ENCODE measurements around the gene RPL36AL.
"Not testable (repeated sequence)": the region's sequence is repeated elsewhere in the genome, so short reads cannot be mapped to it uniquely, and the experiment has no call there.

RPL36AL gene

GRCh38 chr14:49620182-49621113 is at the start of gene RPL36AL, which contains the start of gene MGAT2:
Gene RPL36AL, minus strand, starts transcription at chr14:49620626. Its CDS starts 1,522 bp downstream, at chr14:49619104.
Gene MGAT2, plus strand, starts transcription at chr14:49620799. Its CDS starts 470 bp downstream, at chr14:49621269.
- peak; percentile 89 for DNase-seq (ENCODE audit: low read depth)

DNA sequence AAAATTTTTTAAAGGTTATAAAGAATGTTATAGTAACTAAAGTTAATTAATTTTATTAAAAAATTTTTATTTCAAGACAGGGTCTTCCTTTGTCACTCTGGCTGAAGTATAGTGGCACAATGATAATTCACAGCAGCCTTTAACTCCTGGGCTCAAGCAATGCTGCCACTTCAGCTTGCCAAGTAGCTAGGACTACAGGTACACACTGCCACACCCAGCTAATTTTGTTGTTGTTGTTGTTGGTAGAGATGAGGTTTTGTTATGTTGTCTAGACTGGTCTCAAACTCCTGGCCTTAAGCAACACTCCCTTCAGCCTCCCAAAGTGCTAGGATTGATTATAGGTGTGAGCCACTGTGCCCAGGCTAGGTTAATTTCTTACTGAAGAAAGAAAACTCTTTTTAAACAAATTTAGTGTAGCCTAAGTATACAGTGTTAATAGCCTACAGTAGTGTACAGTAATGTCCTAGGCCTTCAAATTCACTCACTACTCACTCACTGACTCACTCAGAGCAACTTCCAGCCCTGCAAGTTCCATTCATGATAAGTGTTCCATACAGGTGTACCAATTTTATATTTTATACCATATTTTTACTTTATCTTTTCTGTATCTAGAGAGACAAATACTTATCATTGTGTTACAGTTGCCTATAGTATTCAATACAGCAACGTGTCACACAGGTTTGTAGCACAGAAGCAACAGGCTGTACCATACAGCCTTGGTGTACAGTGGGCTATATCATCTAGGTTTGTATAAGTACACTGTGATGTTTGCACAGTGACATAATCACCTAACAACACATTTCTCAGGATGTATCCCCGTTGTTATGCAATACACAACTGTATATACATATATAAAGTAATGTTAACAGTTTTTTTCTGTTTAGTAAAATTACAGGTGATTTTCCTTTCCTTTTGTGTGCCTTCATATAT is 39.4 kb upstream of the RPL36AL start:
- DNase-seq (ENCODE audit: low read depth), result no peak

GRCh38 chr14:49657500-49657899 is 37.1 kb upstream of the RPL36AL start:
- DNase-seq (ENCODE audit: low read depth), result not testable (repeated sequence)

- no peak for DNase-seq (ENCODE audit: low read depth)
Measured at GRCh38 chr14:49654511-49654910, 34.1 kb upstream of the RPL36AL start.

DNA sequence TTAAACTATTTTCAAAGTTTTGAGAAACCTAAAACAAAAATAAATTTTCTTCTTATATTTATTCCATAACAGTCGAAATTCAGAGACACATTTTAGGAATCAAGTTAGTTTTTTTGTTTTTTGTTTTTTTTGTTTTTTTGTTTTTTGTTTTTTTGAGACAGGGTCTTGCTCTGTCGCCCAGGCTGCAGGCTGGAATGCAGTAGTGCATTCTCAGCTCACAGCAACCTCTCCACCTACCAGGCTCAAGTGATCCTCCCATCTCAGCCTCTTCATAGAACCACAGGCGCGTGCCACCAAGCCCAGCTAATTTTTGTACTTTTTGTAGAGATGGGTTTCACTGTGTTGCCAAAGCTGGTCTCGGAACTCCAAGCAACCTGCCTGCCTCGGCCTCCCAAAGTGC is 33.1 kb upstream of the RPL36AL start:
- no peak for DNase-seq (ENCODE audit: low read depth)

GRCh38 chr14:49642163-49642562 is 21.7 kb upstream of the RPL36AL start:
- no peak for DNase-seq (ENCODE audit: low read depth)

DNA sequence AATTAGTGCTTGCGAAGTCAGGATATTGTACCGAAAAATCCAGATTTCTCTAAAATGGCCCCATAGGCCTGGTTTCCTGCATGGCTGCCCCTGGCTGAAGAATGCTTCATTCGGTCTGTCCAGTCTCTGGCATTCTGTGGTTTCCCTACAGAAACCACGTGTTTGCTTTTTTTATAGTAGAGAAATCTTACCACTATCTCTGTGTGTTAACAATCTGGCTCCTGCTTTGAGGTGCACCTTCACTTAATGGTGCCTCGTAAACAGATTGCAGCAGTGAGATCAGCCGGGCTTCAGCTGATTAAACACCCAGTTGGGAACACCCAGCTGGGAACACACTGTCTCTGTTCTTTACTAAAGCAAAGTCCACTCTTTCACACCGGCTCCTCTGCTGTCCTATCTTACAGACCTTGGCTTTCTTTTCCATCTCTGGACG is 21.3 kb upstream of the RPL36AL start:
- DNase-seq (ENCODE audit: low read depth), result no peak

DNA sequence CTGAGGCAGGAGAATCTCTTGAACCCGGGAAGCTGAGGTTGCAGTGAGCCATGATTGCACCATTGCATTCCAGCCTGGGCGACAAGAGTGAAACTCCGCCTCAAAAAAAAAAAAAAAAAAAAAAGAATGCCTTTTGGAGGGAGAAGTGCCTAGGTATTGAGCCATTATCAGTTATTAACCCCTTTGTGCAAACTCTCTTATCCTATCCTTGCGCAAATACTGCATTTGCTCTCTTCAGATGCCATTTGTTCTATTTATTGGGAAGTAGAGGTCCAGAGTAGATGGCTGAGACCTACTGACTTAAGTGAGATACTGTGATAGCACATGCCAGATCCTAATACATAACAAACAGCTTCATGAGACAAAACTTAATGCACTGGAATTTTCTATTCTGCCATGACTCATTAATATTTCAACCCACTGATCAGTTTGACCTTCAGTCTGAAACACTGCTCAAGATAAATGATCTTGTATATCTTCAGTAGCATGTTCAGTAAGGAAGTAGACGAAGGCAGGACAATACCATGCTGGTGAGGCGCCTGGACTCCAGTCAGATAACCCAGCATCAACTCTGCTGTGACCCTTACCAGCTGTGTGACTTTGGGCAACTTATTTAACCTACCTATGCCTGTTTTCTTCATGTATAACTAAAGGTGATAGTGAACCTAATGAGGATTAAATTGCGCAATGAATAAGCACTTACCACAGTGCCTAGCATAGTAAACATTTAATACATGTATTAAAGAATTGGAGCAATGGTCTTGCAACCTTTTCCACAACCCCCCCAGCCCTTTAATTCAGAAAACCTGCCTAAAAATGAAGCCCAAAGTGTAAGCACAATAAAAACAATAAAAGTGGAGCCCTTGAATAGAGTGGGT is 20.4 kb upstream of the RPL36AL start:
- DNase-seq (ENCODE audit: low read depth), result no peak

GRCh38 chr14:49637534-49638078 is 17.2 kb upstream of the RPL36AL start:
- DNase-seq (ENCODE audit: low read depth), result no peak

- no peak for DNase-seq (ENCODE audit: low read depth)
Measured at GRCh38 chr14:49636866-49637265, 16.4 kb upstream of the RPL36AL start.

DNA sequence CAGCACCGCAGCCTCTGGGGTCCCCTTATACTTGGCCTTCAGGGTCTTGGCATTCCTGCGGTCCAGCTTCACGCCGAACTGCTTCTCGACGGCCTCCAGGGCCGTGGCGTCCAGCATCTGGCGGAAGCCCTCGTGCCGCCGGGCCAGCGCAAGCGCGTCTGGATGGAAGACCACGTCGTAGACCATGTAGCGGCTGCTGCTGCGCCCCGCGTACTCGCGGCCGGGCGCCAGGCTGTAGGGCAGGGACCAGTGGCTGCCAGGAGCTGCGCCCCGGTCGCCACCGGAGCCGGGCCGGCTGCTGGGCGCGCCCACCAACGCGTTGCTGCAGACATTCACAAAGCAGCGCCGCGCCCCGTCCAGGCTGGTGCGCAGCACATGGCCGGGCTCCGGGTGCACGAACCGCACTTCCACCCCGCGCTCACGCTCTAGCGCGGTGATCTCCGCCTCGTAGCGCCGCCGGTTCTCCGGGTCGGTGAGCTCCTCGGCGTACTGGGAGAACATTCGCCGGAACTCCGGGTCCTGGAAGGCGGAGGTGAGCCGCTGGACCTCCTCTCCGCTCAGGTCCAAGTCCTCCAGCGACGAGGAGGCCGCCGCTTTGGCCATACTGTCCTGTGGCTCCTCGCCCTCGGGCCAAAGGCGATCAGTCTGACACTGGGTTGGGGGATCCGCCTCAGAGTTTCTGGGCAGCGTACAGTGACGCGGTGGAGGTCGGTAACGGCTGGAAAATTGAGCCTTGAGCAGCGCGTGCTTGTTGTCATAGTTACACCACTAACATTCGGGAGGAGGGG is 14.3 kb upstream of the RPL36AL start, which contains the start of gene DNAAF2:
TSS of gene DNAAF2 (minus strand) at position 698 of the 788 bp plus-strand sequence. CDS start at position 603, 95 bp downstream.
- DNase-seq (ENCODE audit: low read depth), result peak; percentile 49

GRCh38 chr14:49633640-49634546 is 13.5 kb upstream of the RPL36AL start:
- peak; percentile 89 for DNase-seq (ENCODE audit: low read depth)

- DNase-seq (ENCODE audit: low read depth), result no peak
Measured at GRCh38 chr14:49623941-49624839, 3.8 kb upstream of the RPL36AL start.

- DNase-seq (ENCODE audit: low read depth), result no peak
Measured at GRCh38 chr14:49623387-49623786, 3.0 kb upstream of the RPL36AL start.

DNA sequence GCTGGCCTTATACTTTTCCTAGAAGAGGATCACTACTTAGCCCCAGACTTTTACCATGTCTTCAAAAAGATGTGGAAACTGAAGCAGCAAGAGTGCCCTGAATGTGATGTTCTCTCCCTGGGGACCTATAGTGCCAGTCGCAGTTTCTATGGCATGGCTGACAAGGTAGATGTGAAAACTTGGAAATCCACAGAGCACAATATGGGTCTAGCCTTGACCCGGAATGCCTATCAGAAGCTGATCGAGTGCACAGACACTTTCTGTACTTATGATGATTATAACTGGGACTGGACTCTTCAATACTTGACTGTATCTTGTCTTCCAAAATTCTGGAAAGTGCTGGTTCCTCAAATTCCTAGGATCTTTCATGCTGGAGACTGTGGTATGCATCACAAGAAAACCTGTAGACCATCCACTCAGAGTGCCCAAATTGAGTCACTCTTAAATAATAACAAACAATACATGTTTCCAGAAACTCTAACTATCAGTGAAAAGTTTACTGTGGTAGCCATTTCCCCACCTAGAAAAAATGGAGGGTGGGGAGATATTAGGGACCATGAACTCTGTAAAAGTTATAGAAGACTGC is 1.7 kb upstream of the RPL36AL start:
- no peak for DNase-seq (ENCODE audit: low read depth)

GRCh38 chr14:49621114-49621881 is 872 bp upstream of the RPL36AL start:
- DNase-seq (ENCODE audit: low read depth), result peak; percentile 38

DNA sequence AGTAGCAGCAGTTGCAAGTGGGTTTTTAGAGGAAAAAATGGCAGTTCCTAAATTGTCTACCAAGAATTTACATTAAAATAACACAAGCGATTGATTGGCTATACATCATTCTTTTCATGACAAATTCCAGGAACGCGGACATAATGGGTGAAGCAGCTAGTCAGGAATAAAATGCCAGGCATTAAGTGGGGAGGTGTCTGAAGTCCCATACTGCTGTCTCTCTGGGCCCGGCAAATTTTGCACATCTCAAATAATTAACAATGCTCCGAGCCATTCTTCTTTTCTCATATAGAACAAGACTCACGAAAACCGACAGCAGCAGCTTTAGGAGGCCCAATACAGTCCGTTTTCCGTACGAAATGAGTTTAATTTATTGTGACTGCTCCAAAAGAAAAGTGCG is 696 bp downstream of the RPL36AL start:
- DNase-seq (ENCODE audit: low read depth), result no peak

Data from activated T-helper 1 cell treated with Interleukin-2 at 50 U/mL for 16 hours (primary cell).